NB4 (cell line): ENCODE results near the gene NOP56.
"Not testable (repeated sequence)": the region's sequence is repeated elsewhere in the genome, so short reads cannot be mapped to it uniquely, and the experiment has no call there.

Source experiments
- CTCF ChIP-seq: IDR thresholded peaks from one replicate; pipeline ENCODE4 v1.5.1; 2012; ENCODE audit warnings: low read depth, low read length
- MYC ChIP-seq: IDR thresholded peaks from 2 replicates; pipeline ENCODE4 v1.6.1; 2011; ENCODE audit warnings: low read depth, low read length
- POLR2A ChIP-seq: IDR thresholded peaks from 2 replicates; pipeline ENCODE4 v1.6.1; 2011; ENCODE audit warnings: mild to moderate bottlenecking; ENCODE audit not compliant: insufficient read length; ENCODE audit errors: extremely low read depth

GRCh38 chr20:2682040-2682439, 29.6 kb downstream of the NOP56 start:
- TF ChIP-seq CTCF, POLR2A, MYC: not testable (repeated sequence)
